K562 (cell line): ENCODE measurements around the gene CENPB. TPM values are rescaled to one million over a fixed set of nuclear protein-coding genes. Genes with fewer than 3 reads are reported as not detected.

Source experiments
- ATF2 ChIP-seq: sonication (generic); formaldehyde crosslinking; IDR thresholded peaks from 2 replicates; pipeline ENCODE4 v1.8.1; 2022; ENCODE audit warnings: missing genetic modification reagents
- RFX1 ChIP-seq: fragments of 450-650 bp; IDR thresholded peaks from 2 replicates; pipeline ENCODE4 v1.6.1; 2016; ENCODE audit warnings: mild to moderate bottlenecking, moderate library complexity
- TAF1 ChIP-seq: IDR thresholded peaks from 2 replicates; pipeline ENCODE4 v1.6.1; 2011; ENCODE audit warnings: mild to moderate bottlenecking, low read length, moderate library complexity; ENCODE audit not compliant: insufficient read depth, control insufficient read depth, severe bottlenecking; ENCODE audit errors: extremely low read depth
- ZMIZ1 ChIP-seq, 2 experiments: fragments of 150-350 bp in 1 of 2; IDR thresholded peaks; 2 replicates each; pipeline ENCODE4 v1.6.1; 2012 to 2016; ENCODE audit warnings: low read depth in 2 of 2, low read length in 2 of 2, mild to moderate bottlenecking in 1 of 2, moderate library complexity in 1 of 2
- ZNF395 ChIP-seq: fragments of 200-800 bp; sonication (Bioruptor generic); IDR thresholded peaks from 2 replicates; pipeline ENCODE4 v1.6.1; 2017; ENCODE audit warnings: missing genetic modification characterization, missing compliant biosample characterization
- polyA plus RNA-seq, 8 experiments: library from polyadenylated mRNA; depleted of rRNA in 4 of 8; stranded (reverse) in 5 of 8; unstranded in 3 of 8; fragments of >200 nt; fragmentation: Nextera tagmentation in 2 of 8; fragmentation: Illumina TruSeq in 1 of 8; extraction: Ambion mirVana in 2 of 8; extraction: Trizol in 1 of 8; gene quantifications; 2 replicates each; pipeline versions ENCODE4 v1.2.1 to v1.2.3, GENCODE V29; 2011 to 2014; ENCODE audit warnings: inconsistent platforms in 1 of 8, missing spikeins in 1 of 8
- total RNA-seq, 7 experiments: library from RNA; depleted of rRNA in 6 of 7; stranded (reverse); fragments of >200 nt in 6 of 7; fragmentation: Illumina TruSeq in 2 of 7; extraction: Trizol in 2 of 7; gene quantifications; 2 replicates each; pipeline versions ENCODE4 v1.2.1 to v1.2.3, GENCODE V29; 2011 to 2021; ENCODE audit warnings: low replicate concordance in 1 of 7

Gene CENPB
- total and polyA plus RNA-seq, 9 of the 15 experiments (the other 6 are each of a cell fraction or from before 2014, with no cell fraction given), result 0.17 to 70.8 (median 24.9) TPM

GRCh38 chr20:3820048-3820900 lies 33.7 kb upstream of the CENPB start, which contains the start of gene AP5S1 (continued):
- TF ChIP-seq ZMIZ1 (IDR thresholded peaks at IDR 0.05; ENCODE audit: low read depth in 2 of 2, low read length in 2 of 2) (peak in 1 of 2 experiments; percentile 52; a peak in 1 of 4 replicates), RFX1 (no peak), ZNF395 (CRISPR knock-in tag) (peak; percentile 42), ATF2 (CRISPR knock-in tag) (peak; percentile 95), TAF1 (peak; percentile 39)
- TF ChIP-seq, all 486 proteins: peak for 169
